Activated CD4-positive, alpha-beta T cell treated with anti-CD3 and anti-CD28 coated beads, Interleukin-2, amount 10 ng/mL, durations not matched to agents 7 days and 5 days (primary cell): Measurements from ENCODE around the gene RAB14. TPM values are rescaled to one million over a fixed set of nuclear protein-coding genes. Genes with fewer than 3 reads are reported as not detected.

Source experiments
- CTCF ChIA-PET: fragments of 350-600 bp; sonication (Branson Sonifier 250); formaldehyde crosslinking; loops from one replicate; lab custom pipeline; 2021; ENCODE audit warnings: antibody characterized with exemption; lab: Charles Lee
- POLR2A ChIA-PET: fragments of 350-600 bp; sonication (Branson Sonifier 250); formaldehyde crosslinking; loops from one replicate; lab custom pipeline; 2021; ENCODE audit warnings: antibody characterized with exemption; lab: Charles Lee
- DNase-seq: peaks from one replicate; pipeline ENCODE4 v3.0.0-alpha.2; 2020
- H3K27ac Mint-ChIP-seq: one replicate; pipeline ENCODE4 v1.8.0; 2021; ENCODE audit warnings: mild to moderate bottlenecking, moderate library complexity, mixed read lengths
- H3K27me3 Mint-ChIP-seq: one replicate; pipeline ENCODE4 v1.8.0; 2021; ENCODE audit warnings: mixed read lengths
- H3K36me3 Mint-ChIP-seq: one replicate; pipeline ENCODE4 v1.8.0; 2021; ENCODE audit warnings: low read depth, mixed read lengths
- H3K4me1 Mint-ChIP-seq: one replicate; pipeline ENCODE4 v1.8.0; 2021; ENCODE audit warnings: mixed read lengths
- H3K4me3 Mint-ChIP-seq: one replicate; pipeline ENCODE4 v1.8.0; 2021; ENCODE audit warnings: mild to moderate bottlenecking, moderate library complexity, mixed read lengths
- H3K9me3 Mint-ChIP-seq: one replicate; pipeline ENCODE4 v1.8.0; 2021; ENCODE audit warnings: mixed read lengths
- total RNA-seq, 2 experiments: library from RNA; stranded (reverse); gene quantifications; one replicate each; pipeline ENCODE4 v1.2.3, GENCODE V29; 2021

Gene RAB14
- total RNA-seq, 2 experiments from 2014 or later = 65.8 to 66.6 TPM

DNA sequence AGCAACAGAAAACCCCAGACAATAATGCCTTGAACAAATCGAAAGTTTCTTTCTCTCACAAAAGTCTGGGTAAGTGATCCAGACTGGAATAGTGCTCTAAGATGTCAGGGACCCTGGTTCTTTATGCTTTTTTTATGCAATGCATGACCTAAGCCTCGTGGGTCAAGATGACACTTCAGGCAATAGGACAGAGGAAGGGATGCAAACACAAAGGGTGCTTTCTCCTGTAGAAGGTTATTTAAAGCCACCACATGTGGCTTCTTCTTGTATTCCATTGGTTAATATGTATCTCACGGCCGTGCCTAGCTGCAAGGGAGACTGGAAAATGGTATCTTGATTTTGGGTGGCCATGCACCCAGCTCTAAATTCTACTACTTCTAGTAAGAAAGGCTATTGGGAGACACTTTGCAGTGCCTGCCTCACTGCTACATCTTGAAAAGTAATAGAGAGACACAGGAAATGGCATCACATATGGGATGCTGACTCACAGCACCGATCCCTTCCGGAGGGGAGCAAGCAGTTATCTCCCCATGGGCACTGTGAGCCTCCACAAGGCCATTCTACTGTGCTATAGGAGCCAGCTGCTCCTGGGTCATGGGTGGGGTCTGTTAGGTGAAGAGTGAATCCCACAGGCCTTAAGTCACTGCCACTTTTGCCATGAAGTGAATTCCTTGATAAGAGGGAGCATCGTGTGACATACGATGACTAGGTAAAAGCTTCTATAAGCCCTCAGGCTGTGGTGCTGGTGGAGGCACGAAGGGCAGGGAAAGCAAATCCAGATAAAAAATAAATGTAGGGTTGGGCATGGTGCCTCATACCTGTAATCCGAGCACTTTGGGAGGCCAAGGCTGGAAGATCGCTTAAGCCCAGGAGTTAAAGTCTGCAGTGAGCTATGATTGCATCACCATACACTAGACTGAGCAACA is 32.5 kb upstream of the RAB14 start:
- CTCF ChIA-PET = interaction anchor here (0.6 to 3.5 kb wide), 6 partner anchors 7 to 170 kb away, joined by 3 to 11 read pairs (median 4); no protein-coding TSS in a partner anchor
- DNase-seq = no peak
- no peak overlapping the region for H3K4me3 Mint-ChIP-seq
- H3K36me3 Mint-ChIP-seq = peaks cover 3% of the 10 kb centered on the region
- H3K27ac Mint-ChIP-seq = no peak overlapping the region
- no peaks in the 10 kb centered on the region for H3K4me1 Mint-ChIP-seq
- H3K27me3 Mint-ChIP-seq = no peaks in the 10 kb centered on the region
- H3K9me3 Mint-ChIP-seq = no peaks in the 10 kb centered on the region
- POLR2A ChIA-PET = no interaction called here

DNA sequence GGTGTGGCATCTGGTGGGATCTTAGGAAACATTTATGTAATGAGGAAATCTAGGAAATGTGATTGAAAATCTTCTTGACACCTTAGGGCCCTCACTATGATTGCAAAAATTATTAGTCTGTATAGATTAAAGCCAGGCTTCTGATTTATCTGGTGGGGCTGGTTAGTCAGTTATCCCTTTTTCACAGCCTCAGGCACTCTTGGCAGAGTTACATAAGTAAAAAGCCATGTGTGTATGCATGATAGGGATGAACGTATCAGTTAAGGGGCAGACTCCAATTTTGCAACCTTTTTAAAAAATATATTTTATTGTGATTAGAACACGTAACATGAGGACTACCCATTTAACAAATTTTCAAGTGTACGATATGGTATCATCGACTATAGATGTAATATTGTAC is 30.6 kb upstream of the RAB14 start:
- CTCF ChIA-PET = interaction anchor here (0.5 to 1.6 kb wide), 2 partner anchors 21 to 610 kb away, joined by 3 read pairs; no protein-coding TSS in a partner anchor
- DNase-seq = no peak
- Mint-ChIP-seq H3K4me1 (peaks cover 2% of the 10 kb centered on the region), H3K4me3 (no peak overlapping the region), H3K27ac (no peak overlapping the region), H3K27me3 (no peaks in the 10 kb centered on the region), H3K36me3 (peaks cover 3% of the 10 kb centered on the region), H3K9me3 (no peaks in the 10 kb centered on the region)
- POLR2A ChIA-PET = no interaction called here

DNA sequence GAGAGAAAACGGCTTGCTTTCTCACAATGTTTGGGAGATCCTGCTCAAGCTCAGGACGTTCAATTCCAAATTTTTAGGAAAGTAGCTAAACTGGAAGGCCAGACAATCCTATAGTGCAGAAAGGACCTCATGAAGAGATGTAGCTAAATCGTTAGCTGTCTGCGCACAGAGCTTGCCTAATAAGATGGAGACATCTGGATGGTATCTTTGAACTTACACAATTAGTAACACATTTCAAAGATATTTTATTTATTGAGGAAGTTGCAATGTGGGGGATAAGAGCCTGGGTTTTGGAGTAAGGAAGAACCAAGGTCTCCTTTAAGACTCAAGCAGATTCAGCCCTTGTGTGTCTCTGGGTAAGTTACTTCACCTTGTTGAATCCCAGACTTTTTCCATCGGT is 28.6 kb upstream of the RAB14 start:
- CTCF ChIA-PET = interaction anchor here (1.4 to 2.2 kb wide), 2 partner anchors 8 to 10 kb away, joined by 4 to 5 read pairs; no protein-coding TSS in a partner anchor
- POLR2A ChIA-PET = no interaction called here
- Mint-ChIP-seq H3K27me3 (no peaks in the 10 kb centered on the region), H3K36me3 (peaks cover 3% of the 10 kb centered on the region), H3K9me3 (no peaks in the 10 kb centered on the region), H3K4me3 (no peak overlapping the region), H3K27ac (no peak overlapping the region), H3K4me1 (peaks cover 2% of the 10 kb centered on the region)
- no peak for DNase-seq

DNA sequence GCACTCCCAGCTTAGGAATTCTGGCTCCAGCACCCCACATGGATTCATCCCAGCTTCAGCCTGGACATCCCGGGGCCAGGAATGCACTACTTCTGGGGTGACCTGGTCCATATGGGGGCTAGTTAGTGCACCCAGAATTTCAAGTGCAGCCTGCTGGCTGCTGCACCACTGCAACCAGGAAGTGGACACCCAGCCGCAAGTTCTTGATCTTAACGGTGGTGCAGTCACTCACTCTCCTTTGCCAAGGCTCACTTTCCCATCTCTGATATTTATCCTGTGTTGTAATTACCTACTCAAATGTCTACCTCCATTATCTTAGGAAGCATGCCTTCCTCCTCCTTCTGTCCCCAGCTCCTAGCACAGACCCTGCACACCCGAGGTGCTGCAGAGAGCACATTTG is 26.2 kb upstream of the RAB14 start:
- no peak overlapping the region for H3K27ac Mint-ChIP-seq
- no peak for DNase-seq
- ChIA-PET POLR2A (no interaction called here), CTCF (interaction anchor here (0.7 to 2.1 kb wide), 3 partner anchors 8 to 30 kb away, joined by 4 to 11 read pairs (median 5); no protein-coding TSS in a partner anchor)
- peaks cover 2% of the 10 kb centered on the region for H3K4me1 Mint-ChIP-seq
- no peak overlapping the region for H3K4me3 Mint-ChIP-seq
- H3K27me3 Mint-ChIP-seq = no peaks in the 10 kb centered on the region
- H3K9me3 Mint-ChIP-seq = no peaks in the 10 kb centered on the region
- peaks cover 3% of the 10 kb centered on the region for H3K36me3 Mint-ChIP-seq

DNA sequence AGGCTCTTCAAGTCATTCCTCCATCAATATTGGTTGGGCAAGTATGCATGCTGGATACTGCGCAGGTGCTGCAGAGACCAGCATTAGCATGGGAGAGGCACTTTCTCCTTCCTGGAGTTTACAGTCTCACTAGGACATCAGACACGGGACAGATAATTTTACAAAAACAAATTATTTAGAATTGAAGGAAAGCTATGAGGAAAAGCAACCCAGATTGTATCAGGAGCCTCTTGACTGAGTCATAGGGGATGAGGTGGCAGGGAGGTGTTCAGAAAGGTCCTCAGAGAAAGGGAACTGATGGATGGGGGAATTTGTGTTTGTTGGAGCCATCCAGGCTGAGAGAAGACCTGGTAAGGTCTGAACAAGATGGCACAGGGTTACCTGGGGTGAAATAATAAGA is 24.5 kb upstream of the RAB14 start:
- no peak for DNase-seq
- Mint-ChIP-seq H3K4me3 (no peak overlapping the region), H3K4me1 (peaks cover 2% of the 10 kb centered on the region), H3K9me3 (no peaks in the 10 kb centered on the region), H3K27ac (no peak overlapping the region), H3K36me3 (no peaks in the 10 kb centered on the region), H3K27me3 (no peaks in the 10 kb centered on the region)
- POLR2A ChIA-PET = no interaction called here
- CTCF ChIA-PET = interaction anchor here (0.9 to 2.1 kb wide), 4 partner anchors 10 to 94 kb away, joined by 3 to 11 read pairs (median 4); no protein-coding TSS in a partner anchor

DNA sequence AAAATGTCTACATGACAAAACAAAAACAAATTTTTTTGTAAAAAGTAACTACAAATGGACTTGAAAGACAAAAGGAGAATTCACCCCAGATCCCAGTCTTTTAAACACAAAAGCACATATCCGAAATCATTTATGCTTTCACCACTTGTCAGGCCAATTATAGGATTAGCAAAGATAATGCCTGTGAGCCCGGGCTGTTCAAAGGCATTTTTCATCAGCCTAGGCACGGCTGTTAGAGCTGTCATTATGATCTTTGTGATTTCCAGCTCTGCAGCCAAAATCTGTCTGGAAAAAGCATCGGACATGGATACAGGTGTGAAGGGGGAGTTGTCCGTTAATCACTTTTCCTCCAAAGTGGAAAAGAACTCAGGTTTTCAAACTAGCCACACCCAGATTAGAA is 23.6 kb upstream of the RAB14 start:
- ChIA-PET CTCF (interaction anchor here (1.9 kb wide), 1 partner anchor 12 kb away, joined by 7 read pairs; no protein-coding TSS in a partner anchor), POLR2A (no interaction called here)
- H3K9me3 Mint-ChIP-seq = no peaks in the 10 kb centered on the region
- H3K4me3 Mint-ChIP-seq = no peak overlapping the region
- H3K36me3 Mint-ChIP-seq = no peaks in the 10 kb centered on the region
- H3K27me3 Mint-ChIP-seq = no peaks in the 10 kb centered on the region
- no peak overlapping the region for H3K27ac Mint-ChIP-seq
- no peak for DNase-seq
- peaks cover 2% of the 10 kb centered on the region for H3K4me1 Mint-ChIP-seq

DNA sequence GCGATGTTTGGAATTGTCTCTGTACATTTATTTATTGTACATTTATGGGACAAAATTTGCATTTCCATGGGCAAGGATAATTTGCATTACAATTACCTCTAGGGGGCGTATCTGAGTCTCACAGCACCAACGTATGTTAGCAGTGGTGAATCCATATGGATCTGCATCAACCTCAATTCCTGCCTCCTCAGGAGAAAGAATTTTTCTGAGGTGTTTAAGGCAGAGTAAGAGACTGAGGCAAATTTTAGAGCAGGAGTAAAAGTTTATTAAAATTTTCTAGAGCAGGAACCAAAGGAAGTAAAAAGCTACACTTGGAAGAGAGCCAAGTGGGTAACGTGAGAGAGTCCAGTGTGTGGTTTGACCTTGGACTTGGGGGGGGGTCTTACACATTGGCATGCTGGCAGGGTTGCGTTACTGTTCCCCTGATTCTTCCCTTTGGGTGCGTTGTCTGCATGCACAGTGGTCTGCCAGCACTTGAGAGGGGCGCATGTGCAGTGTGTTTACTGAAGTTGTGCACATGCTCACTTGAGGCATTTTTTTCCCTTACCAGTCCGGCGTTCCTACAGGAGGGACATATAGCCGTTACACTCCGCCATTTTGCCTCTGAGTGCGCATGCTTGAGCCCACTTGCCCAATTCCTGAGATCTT is 21.0 kb upstream of the RAB14 start:
- DNase-seq = no peak
- no peak overlapping the region for H3K4me3 Mint-ChIP-seq
- CTCF ChIA-PET = interaction anchor here (0.7 to 1.3 kb wide), 3 partner anchors 10 to 97 kb away, joined by 3 read pairs; no protein-coding TSS in a partner anchor
- POLR2A ChIA-PET = no interaction called here
- H3K9me3 Mint-ChIP-seq = no peaks in the 10 kb centered on the region
- H3K4me1 Mint-ChIP-seq = peaks cover 2% of the 10 kb centered on the region
- no peaks in the 10 kb centered on the region for H3K27me3 Mint-ChIP-seq
- H3K27ac Mint-ChIP-seq = no peak overlapping the region
- H3K36me3 Mint-ChIP-seq = no peaks in the 10 kb centered on the region

DNA sequence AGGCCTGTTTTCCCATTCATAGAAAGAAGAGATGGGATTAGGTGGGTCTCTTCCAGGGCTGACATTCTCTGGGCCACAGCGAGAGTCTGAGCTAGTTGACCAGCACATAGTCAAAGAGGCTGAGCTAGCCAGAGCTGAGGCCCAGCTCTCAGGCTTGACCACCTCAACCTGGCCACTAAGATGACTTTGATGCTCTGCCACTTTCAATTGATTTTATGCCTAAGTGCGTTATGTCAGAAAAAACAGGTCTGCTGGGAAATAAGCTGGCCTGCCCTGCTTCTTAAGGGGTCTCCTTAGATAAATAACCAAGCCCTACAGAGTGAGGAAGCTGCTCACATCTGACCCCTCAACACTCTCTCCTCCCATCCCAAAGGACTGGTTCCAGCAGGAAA is 20.0 kb upstream of the RAB14 start:
- ChIA-PET CTCF (interaction anchor here (0.9 kb wide), 1 partner anchor 9 kb away, joined by 5 read pairs; no protein-coding TSS in a partner anchor), POLR2A (interaction anchor here (0.6 kb wide), 1 partner anchor 16 kb away, joined by 4 read pairs; no protein-coding TSS in a partner anchor)
- Mint-ChIP-seq H3K4me3 (no peak overlapping the region), H3K36me3 (no peaks in the 10 kb centered on the region), H3K27ac (no peak overlapping the region), H3K4me1 (peaks cover 2% of the 10 kb centered on the region), H3K9me3 (no peaks in the 10 kb centered on the region), H3K27me3 (no peaks in the 10 kb centered on the region)
- no peak for DNase-seq

DNA sequence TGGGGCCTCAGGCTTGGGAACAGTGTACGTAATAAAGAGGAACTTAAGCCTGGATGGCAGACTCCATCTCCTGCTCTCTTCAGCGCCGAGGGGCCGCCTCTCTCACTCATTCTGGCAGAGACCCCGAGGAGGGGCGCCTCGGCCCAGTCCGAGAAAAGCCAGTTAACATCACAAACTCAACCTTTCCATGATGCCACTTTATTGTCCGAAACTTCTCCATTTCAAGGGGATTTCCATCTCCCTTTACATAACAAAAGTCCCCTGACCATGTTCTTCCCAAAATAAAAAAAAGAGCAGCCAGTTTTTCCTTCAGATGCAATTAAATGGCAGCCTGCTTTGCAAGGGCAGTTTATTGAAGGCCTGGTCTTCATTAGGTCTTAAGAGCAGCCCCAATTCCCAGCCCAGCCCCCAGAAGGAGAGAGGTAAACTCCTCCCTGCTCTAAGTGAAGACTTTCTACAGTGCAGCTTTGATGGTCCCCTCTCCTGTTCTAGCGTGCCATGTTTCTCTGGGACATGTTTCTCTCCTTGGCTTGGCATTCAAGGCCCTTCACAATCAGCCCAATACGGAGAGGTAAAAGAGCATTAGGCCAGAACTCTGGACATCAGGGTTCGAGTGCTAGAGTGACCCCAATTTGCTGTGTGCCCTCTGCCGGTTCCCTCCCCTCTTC is 19.5 kb upstream of the RAB14 start:
- Mint-ChIP-seq H3K27ac (no peak overlapping the region), H3K27me3 (no peaks in the 10 kb centered on the region), H3K4me3 (no peak overlapping the region), H3K36me3 (no peaks in the 10 kb centered on the region), H3K4me1 (peaks cover 7% of the 10 kb centered on the region), H3K9me3 (no peaks in the 10 kb centered on the region)
- CTCF ChIA-PET = interaction anchor here (0.9 kb wide), 1 partner anchor 9 kb away, joined by 5 read pairs; no protein-coding TSS in a partner anchor
- DNase-seq = no peak
- POLR2A ChIA-PET = interaction anchor here (0.6 kb wide), 1 partner anchor 16 kb away, joined by 4 read pairs; no protein-coding TSS in a partner anchor

DNA sequence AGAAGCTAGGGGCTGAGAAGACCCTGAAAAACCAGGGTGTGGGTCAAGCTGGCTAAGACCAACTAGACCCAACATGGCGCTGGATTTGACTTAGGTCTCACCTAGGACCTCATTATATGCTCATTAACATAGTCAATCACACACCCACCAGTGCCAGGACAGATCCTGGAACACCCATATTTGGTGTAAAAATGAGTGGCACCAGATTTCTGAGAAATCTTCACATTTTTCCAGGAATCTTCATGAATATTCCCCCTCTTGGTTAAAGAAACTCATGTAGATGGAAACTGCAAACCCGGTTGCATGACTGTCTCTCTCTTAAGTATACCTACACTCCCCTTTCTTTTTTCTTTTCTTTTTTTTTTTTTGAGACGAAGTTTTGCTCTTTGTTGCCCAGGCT is 17.9 kb upstream of the RAB14 start:
- POLR2A ChIA-PET = no interaction called here
- Mint-ChIP-seq H3K27ac (no peak overlapping the region), H3K27me3 (no peaks in the 10 kb centered on the region), H3K9me3 (no peaks in the 10 kb centered on the region), H3K36me3 (no peaks in the 10 kb centered on the region), H3K4me3 (no peak overlapping the region), H3K4me1 (peaks cover 10% of the 10 kb centered on the region)
- CTCF ChIA-PET = interaction anchor here (0.8 to 0.9 kb wide), 2 partner anchors 11 to 129 kb away, joined by 3 read pairs; no protein-coding TSS in a partner anchor
- no peak for DNase-seq

DNA sequence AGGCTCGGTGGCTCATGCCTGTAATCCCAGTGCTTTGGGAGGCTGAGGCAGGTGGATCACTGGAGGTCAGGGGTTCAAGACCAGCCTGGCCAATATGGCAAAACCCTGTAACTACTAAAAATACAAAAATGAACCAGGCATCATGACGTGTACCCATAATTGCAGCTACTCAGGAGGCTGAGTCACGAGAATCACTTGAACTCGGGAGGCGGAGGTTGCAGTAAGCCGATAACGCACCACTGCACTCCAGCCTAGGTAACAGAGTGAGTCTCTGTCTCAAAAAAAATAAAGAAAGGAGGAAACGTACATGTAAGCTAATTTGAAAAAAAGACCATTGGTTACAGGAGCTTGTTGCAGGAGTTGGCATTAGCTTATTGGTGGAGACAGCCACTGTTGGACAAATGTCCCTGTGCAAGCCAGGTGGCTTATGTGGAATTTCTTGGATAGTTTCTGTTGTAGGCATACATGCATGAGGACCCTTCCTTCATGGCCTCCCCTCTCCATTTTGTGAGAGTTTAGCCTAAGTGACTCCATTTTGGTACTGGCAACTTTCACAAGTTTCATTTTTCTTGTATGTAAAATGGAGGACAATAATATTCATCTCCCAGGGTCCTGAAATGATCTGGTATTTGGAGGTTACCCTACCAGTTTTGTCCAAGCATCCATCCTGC is 16.8 kb upstream of the RAB14 start:
- no peaks in the 10 kb centered on the region for H3K36me3 Mint-ChIP-seq
- H3K4me1 Mint-ChIP-seq = peaks cover 13% of the 10 kb centered on the region
- no peaks in the 10 kb centered on the region for H3K9me3 Mint-ChIP-seq
- no peak for DNase-seq
- POLR2A ChIA-PET = interaction anchor here (0.7 kb wide), 1 partner anchor 301 kb away, joined by 3 read pairs; no protein-coding TSS in a partner anchor
- CTCF ChIA-PET = interaction anchor here (0.6 to 1.4 kb wide), 2 partner anchors 17 to 457 kb away, joined by 3 to 4 read pairs; partner anchors contain the start of gene RAB14
- H3K4me3 Mint-ChIP-seq = no peak overlapping the region
- H3K27me3 Mint-ChIP-seq = no peaks in the 10 kb centered on the region
- no peak overlapping the region for H3K27ac Mint-ChIP-seq
